ENCODE measurements around the gene HMGCS1. TPM values are rescaled to one million over a fixed set of nuclear protein-coding genes. Genes with fewer than 3 reads are reported as not detected.

The HMGCS1 gene
- 100 to 1,000 TPM; 162 to 630 TPM for total RNA-seq
- 100 to 1,000 TPM; 380 to 535 TPM for polyA plus RNA-seq (ENCODE audit: insufficient read length in 2 of 2)
- long read RNA-seq, donor 1, transcript HMGCS1-202 (10 exons, 3,466 nt) = major isoform, 62 of 229 reads
- long read RNA-seq, donor 1, transcript HMGCS1-201 (11 exons, 3,506 nt) = minor isoform, 47 of 229 reads
- long read RNA-seq, donor 1, transcript HMGCS1-203 (2 exons, 950 nt) = minor isoform, 15 of 229 reads
- long read RNA-seq, donor 1, partial matches to known transcripts = 101 of 229 reads
- long read RNA-seq, donor 1, other reads (novel, unspliced or antisense) = 0 of 229 reads
- long read RNA-seq, donor 2, transcript HMGCS1-204 (3 exons, 708 nt) = minor isoform, 5 of 167 reads
- long read RNA-seq, donor 2, transcript HMGCS1-202 (10 exons, 3,466 nt) = major isoform, 36 of 167 reads
- long read RNA-seq, donor 2, transcript HMGCS1-203 (2 exons, 950 nt) = minor isoform, 5 of 167 reads
- long read RNA-seq, donor 2, transcript HMGCS1-201 (11 exons, 3,506 nt) = minor isoform, 26 of 167 reads
- long read RNA-seq, donor 2, partial matches to known transcripts = 95 of 167 reads
- long read RNA-seq, donor 2, other reads (novel, unspliced or antisense) = 0 of 167 reads
- long read RNA-seq, donor 3, transcript HMGCS1-201 (11 exons, 3,506 nt) = minor isoform, 24 of 321 reads
- long read RNA-seq, donor 3, transcript HMGCS1-202 (10 exons, 3,466 nt) = major isoform, 30 of 321 reads
- long read RNA-seq, donor 3, partial matches to known transcripts = 263 of 321 reads
- long read RNA-seq, donor 3, other reads (novel, unspliced or antisense) = 0 of 321 reads
- long read RNA-seq, donor 4, partial matches to known transcripts = 0 of 8 reads
- long read RNA-seq, donor 4, other reads (novel, unspliced or antisense) = 0 of 8 reads

- H3K36me3 ChIP-seq (ENCODE audit: control insufficient read depth, insufficient read depth, low read length) = no peaks in the 10 kb centered on the region
- peaks cover 6% of the 10 kb centered on the region for H3K4me1 ChIP-seq (ENCODE audit: control insufficient read depth, insufficient read depth, low read length)
- H3K9me3 ChIP-seq (ENCODE audit: control insufficient read depth, insufficient read depth, low read length) = no peaks in the 10 kb centered on the region
- peak; percentile 96 to 100 (median 100) for DNase-seq (ENCODE audit: low read depth in 4 of 6, low spot score in 6 of 6)
- peak within 1 kb of the TSS; percentile 98 for H3K27ac ChIP-seq (ENCODE audit: low read depth, low read length)
- WGBS (ENCODE audit: insufficient coverage) = under 1% methylated on average over 70 of the region's 70 CpGs
- H3K27me3 ChIP-seq (ENCODE audit: control insufficient read depth, insufficient read depth, low read length) = no peaks in the 10 kb centered on the region
- H3K4me3 ChIP-seq (ENCODE audit: low read depth, low read length) = peak within 1 kb of the TSS; percentile 100
These were observed at the start of gene HMGCS1 for GRCh38 chr5:43313035-43313853. HMGCS1 (minus strand) TSS chr5:43313412; CDS start chr5:43298965, 14,447 bp downstream.

- H3K36me3 ChIP-seq (ENCODE audit: control insufficient read depth, insufficient read depth, low read length) = no peaks in the 10 kb centered on the region
- H3K27me3 ChIP-seq (ENCODE audit: control insufficient read depth, insufficient read depth, low read length) = no peaks in the 10 kb centered on the region
- H3K27ac ChIP-seq (ENCODE audit: low read depth, low read length) = no peak overlapping the region
- peaks cover 3% of the 10 kb centered on the region for H3K9me3 ChIP-seq (ENCODE audit: control insufficient read depth, insufficient read depth, low read length)
- no peak overlapping the region for H3K4me3 ChIP-seq (ENCODE audit: low read depth, low read length)
- no peak for DNase-seq (ENCODE audit: low read depth in 4 of 6, low spot score in 6 of 6)
- no peaks in the 10 kb centered on the region for H3K4me1 ChIP-seq (ENCODE audit: control insufficient read depth, insufficient read depth, low read length)
These were observed 45.5 kb upstream of the HMGCS1 start for GRCh38 chr5:43358726-43359125.

DNA sequence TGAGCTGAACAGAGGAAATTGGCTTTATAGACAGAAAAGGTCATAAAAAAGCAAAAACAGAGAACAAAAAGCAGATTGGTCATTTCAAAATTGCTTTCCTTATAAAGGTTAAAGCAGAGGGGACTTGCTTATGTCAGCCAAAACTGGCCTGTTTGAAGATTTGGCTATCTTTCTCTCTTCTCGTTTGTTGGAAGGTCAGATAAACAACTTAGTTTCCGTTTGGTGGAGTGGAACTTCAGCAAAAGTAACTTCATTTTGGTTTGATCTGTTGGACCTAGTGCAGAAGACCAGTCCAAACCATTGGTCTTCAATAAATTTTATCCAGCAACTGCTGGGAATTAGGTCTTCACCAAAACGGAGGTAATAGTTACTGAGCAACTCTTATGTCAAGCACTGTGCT lies 45.1 kb upstream of the HMGCS1 start:
- Histone ChIP-seq H3K4me1 (ENCODE audit: control insufficient read depth, insufficient read depth, low read length) (no peaks in the 10 kb centered on the region), H3K9me3 (ENCODE audit: control insufficient read depth, insufficient read depth, low read length) (peaks cover 3% of the 10 kb centered on the region), H3K27ac (ENCODE audit: low read depth, low read length) (no peak overlapping the region), H3K27me3 (ENCODE audit: control insufficient read depth, insufficient read depth, low read length) (no peaks in the 10 kb centered on the region), H3K4me3 (ENCODE audit: low read depth, low read length) (no peak overlapping the region), H3K36me3 (ENCODE audit: control insufficient read depth, insufficient read depth, low read length) (no peaks in the 10 kb centered on the region)
- 80% methylated on average over 1 of the region's 3 CpGs for WGBS (ENCODE audit: insufficient coverage)
- no peak for DNase-seq (ENCODE audit: low read depth in 4 of 6, low spot score in 6 of 6)

GRCh38 chr5:43357878-43358281 lies 44.7 kb upstream of the HMGCS1 start:
- WGBS (ENCODE audit: insufficient coverage) = no CpG with 5 or more reads among the region's 3 CpGs
- DNase-seq (ENCODE audit: low read depth in 4 of 6, low spot score in 6 of 6) = no peak
- Histone ChIP-seq H3K9me3 (ENCODE audit: control insufficient read depth, insufficient read depth, low read length) (peaks cover 3% of the 10 kb centered on the region), H3K27me3 (ENCODE audit: control insufficient read depth, insufficient read depth, low read length) (no peaks in the 10 kb centered on the region), H3K4me3 (ENCODE audit: low read depth, low read length) (no peak overlapping the region), H3K27ac (ENCODE audit: low read depth, low read length) (no peak overlapping the region), H3K36me3 (ENCODE audit: control insufficient read depth, insufficient read depth, low read length) (no peaks in the 10 kb centered on the region), H3K4me1 (ENCODE audit: control insufficient read depth, insufficient read depth, low read length) (no peaks in the 10 kb centered on the region)

DNA sequence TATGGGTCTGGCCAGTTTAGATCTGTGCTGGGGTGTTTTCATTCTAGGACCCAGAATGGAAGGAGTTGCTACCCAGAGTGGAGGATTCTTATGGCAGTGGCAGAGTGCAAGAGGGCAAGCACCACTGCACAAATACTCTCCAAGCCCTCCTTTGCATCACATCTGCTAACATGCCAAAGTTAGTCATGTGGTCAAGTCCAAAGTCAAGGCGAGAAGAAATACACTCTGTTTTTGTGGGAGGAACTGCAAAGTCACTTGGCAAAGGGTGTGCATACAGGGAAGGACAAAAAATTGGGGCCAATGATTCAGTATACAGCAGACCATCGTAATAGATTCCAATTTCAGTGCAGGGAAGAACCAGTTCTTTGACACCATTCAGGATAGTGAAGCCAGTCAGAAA lies 43.9 kb upstream of the HMGCS1 start:
- no peaks in the 10 kb centered on the region for H3K36me3 ChIP-seq (ENCODE audit: control insufficient read depth, insufficient read depth, low read length)
- H3K27ac ChIP-seq (ENCODE audit: low read depth, low read length) = no peak overlapping the region
- 56% methylated on average over 1 of the region's 2 CpGs for WGBS (ENCODE audit: insufficient coverage)
- H3K27me3 ChIP-seq (ENCODE audit: control insufficient read depth, insufficient read depth, low read length) = no peaks in the 10 kb centered on the region
- no peaks in the 10 kb centered on the region for H3K4me1 ChIP-seq (ENCODE audit: control insufficient read depth, insufficient read depth, low read length)
- no peak overlapping the region for H3K4me3 ChIP-seq (ENCODE audit: low read depth, low read length)
- no peak for DNase-seq (ENCODE audit: low read depth in 4 of 6, low spot score in 6 of 6)
- peaks cover 3% of the 10 kb centered on the region for H3K9me3 ChIP-seq (ENCODE audit: control insufficient read depth, insufficient read depth, low read length)

- 100% methylated on average over 1 of the region's 3 CpGs for WGBS (ENCODE audit: insufficient coverage)
- no peak overlapping the region for H3K27ac ChIP-seq (ENCODE audit: low read depth, low read length)
- no peak for DNase-seq (ENCODE audit: low read depth in 4 of 6, low spot score in 6 of 6)
- H3K27me3 ChIP-seq (ENCODE audit: control insufficient read depth, insufficient read depth, low read length) = no peaks in the 10 kb centered on the region
- peaks cover 2% of the 10 kb centered on the region for H3K9me3 ChIP-seq (ENCODE audit: control insufficient read depth, insufficient read depth, low read length)
- H3K4me1 ChIP-seq (ENCODE audit: control insufficient read depth, insufficient read depth, low read length) = no peaks in the 10 kb centered on the region
- H3K36me3 ChIP-seq (ENCODE audit: control insufficient read depth, insufficient read depth, low read length) = no peaks in the 10 kb centered on the region
- H3K4me3 ChIP-seq (ENCODE audit: low read depth, low read length) = no peak overlapping the region
These were observed 41.6 kb upstream of the HMGCS1 start for GRCh38 chr5:43354774-43355173.

GRCh38 chr5:43353668-43354067 lies 40.5 kb upstream of the HMGCS1 start:
- H3K9me3 ChIP-seq (ENCODE audit: control insufficient read depth, insufficient read depth, low read length) = no peaks in the 10 kb centered on the region
- H3K27me3 ChIP-seq (ENCODE audit: control insufficient read depth, insufficient read depth, low read length) = no peaks in the 10 kb centered on the region
- no peak for DNase-seq (ENCODE audit: low read depth in 4 of 6, low spot score in 6 of 6)
- H3K27ac ChIP-seq (ENCODE audit: low read depth, low read length) = no peak overlapping the region
- no peaks in the 10 kb centered on the region for H3K4me1 ChIP-seq (ENCODE audit: control insufficient read depth, insufficient read depth, low read length)
- H3K36me3 ChIP-seq (ENCODE audit: control insufficient read depth, insufficient read depth, low read length) = no peaks in the 10 kb centered on the region
- no CpG with 5 or more reads among the region's 1 CpG for WGBS (ENCODE audit: insufficient coverage)
- H3K4me3 ChIP-seq (ENCODE audit: low read depth, low read length) = no peak overlapping the region

DNA sequence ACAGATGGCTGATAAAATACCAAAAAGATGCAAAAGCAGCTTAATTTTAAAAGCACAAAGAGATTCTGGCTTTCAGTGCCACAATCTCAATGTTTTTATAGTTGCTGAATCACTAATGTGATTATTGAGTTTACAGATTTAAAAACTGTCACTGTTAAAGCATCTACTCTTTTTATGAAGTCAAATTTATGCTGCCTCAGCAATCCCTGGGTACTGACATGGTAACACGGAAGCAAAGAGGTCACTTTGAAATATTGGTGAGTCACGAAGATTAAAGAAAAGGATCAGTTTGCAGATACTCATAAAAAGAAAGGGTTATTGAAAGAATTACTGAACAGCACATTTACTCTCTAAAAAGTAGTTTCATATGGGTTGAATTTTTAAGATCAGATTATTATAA lies 39.7 kb upstream of the HMGCS1 start:
- Histone ChIP-seq H3K4me1 (ENCODE audit: control insufficient read depth, insufficient read depth, low read length) (no peaks in the 10 kb centered on the region), H3K9me3 (ENCODE audit: control insufficient read depth, insufficient read depth, low read length) (no peaks in the 10 kb centered on the region), H3K27me3 (ENCODE audit: control insufficient read depth, insufficient read depth, low read length) (no peaks in the 10 kb centered on the region), H3K27ac (ENCODE audit: low read depth, low read length) (no peak overlapping the region), H3K36me3 (ENCODE audit: control insufficient read depth, insufficient read depth, low read length) (no peaks in the 10 kb centered on the region), H3K4me3 (ENCODE audit: low read depth, low read length) (no peak overlapping the region)
- no CpG with 5 or more reads among the region's 2 CpGs for WGBS (ENCODE audit: insufficient coverage)
- no peak for DNase-seq (ENCODE audit: low read depth in 4 of 6, low spot score in 6 of 6)

DNA sequence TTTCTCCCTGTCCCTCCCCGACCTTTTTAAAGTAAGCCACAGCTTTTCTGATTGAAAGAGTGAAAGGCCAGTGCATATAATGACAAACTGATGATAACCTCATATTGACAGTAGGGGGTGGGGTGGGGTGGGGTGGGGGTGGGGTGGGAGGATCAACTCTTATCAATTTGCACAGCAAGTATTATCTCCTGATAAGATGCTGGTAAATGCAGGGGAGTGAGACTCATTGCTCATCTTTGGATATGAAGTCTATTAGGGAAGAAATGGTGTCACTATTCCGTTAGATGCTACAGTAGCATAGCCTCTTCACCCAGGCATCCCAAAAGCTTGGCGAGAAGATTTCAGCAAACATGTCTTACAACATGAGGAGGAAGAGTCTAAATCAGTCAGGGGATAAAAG lies 38.9 kb upstream of the HMGCS1 start:
- WGBS (ENCODE audit: insufficient coverage) = no CpG with 5 or more reads among the region's 3 CpGs
- H3K27me3 ChIP-seq (ENCODE audit: control insufficient read depth, insufficient read depth, low read length) = no peaks in the 10 kb centered on the region
- H3K36me3 ChIP-seq (ENCODE audit: control insufficient read depth, insufficient read depth, low read length) = no peaks in the 10 kb centered on the region
- H3K9me3 ChIP-seq (ENCODE audit: control insufficient read depth, insufficient read depth, low read length) = no peaks in the 10 kb centered on the region
- H3K4me1 ChIP-seq (ENCODE audit: control insufficient read depth, insufficient read depth, low read length) = no peaks in the 10 kb centered on the region
- H3K27ac ChIP-seq (ENCODE audit: low read depth, low read length) = no peak overlapping the region
- no peak overlapping the region for H3K4me3 ChIP-seq (ENCODE audit: low read depth, low read length)
- DNase-seq (ENCODE audit: low read depth in 4 of 6, low spot score in 6 of 6) = no peak

Data from spinal cord (tissue), 10 donors.